GM12865 (cell line): Measurements from ENCODE around the gene SEMA3A.

Source experiments
- DNase-seq: peaks from one replicate; pipeline ENCODE4 v3.0.0; 2010; ENCODE audit warnings: low read depth
- H3K4me3 ChIP-seq: 2 replicates; pipeline ENCODE4 v1.5.1; 2011; ENCODE audit warnings: mild to moderate bottlenecking, low read depth, low read length, control low read depth
- CTCF ChIP-seq: IDR thresholded peaks from 2 replicates; pipeline ENCODE4 v1.5.1; 2011; ENCODE audit warnings: low read length, control low read depth, low read depth, inconsistent platforms; ENCODE audit not compliant: insufficient read depth; ENCODE audit errors: missing control alignments

The SEMA3A gene

GRCh38 chr7:84117304-84117703 is 77.3 kb downstream of the SEMA3A start:
- H3K4me3 ChIP-seq = no peak overlapping the region
- no peak for DNase-seq
- no peak for TF ChIP-seq CTCF

- DNase-seq = no peak
- TF ChIP-seq CTCF = no peak
- no peak overlapping the region for H3K4me3 ChIP-seq
These were observed 80.4 kb downstream of the SEMA3A start for GRCh38 chr7:84113906-84114850.

- no peak overlapping the region for H3K4me3 ChIP-seq
- DNase-seq = no peak
- TF ChIP-seq CTCF = no peak
These were observed 81.3 kb downstream of the SEMA3A start for GRCh38 chr7:84113286-84113685.

GRCh38 chr7:84112771-84113170 is 81.8 kb downstream of the SEMA3A start:
- TF ChIP-seq CTCF = no peak
- DNase-seq = no peak
- no peak overlapping the region for H3K4me3 ChIP-seq

GRCh38 chr7:84111842-84112241 is 82.7 kb downstream of the SEMA3A start:
- no peak for DNase-seq
- no peak overlapping the region for H3K4me3 ChIP-seq
- TF ChIP-seq CTCF = no peak

GRCh38 chr7:84110400-84110799 is 84.2 kb downstream of the SEMA3A start:
- no peak for TF ChIP-seq CTCF
- H3K4me3 ChIP-seq = no peak overlapping the region
- no peak for DNase-seq
